HG03432 (cell line): ENCODE data around the gene CCL5.

Experiments
- ATAC-seq: cut with Tn5 transposase; IDR thresholded peaks from one replicate; pipeline ENCODE4 v1.9.1; 2021; ENCODE audit warnings: mild to moderate bottlenecking, moderate library complexity; ENCODE audit not compliant: unreplicated experiment

CCL5 gene

GRCh38 chr17:35868737-35869136 lies 11.4 kb downstream of the CCL5 start, which contains the start of gene HEATR9:
Gene HEATR9, minus strand, starts transcription at chr17:35868891. Its CDS starts 149 bp downstream, at chr17:35868742.
- ATAC-seq = no peak

- no peak for ATAC-seq
These were observed 12.6 kb downstream of the CCL5 start for GRCh38 chr17:35867574-35867973.

GRCh38 chr17:35866341-35866950 lies 13.7 kb downstream of the CCL5 start:
- no peak for ATAC-seq

- ATAC-seq = no peak
These were observed 14.5 kb downstream of the CCL5 start for GRCh38 chr17:35865412-35866340.

- ATAC-seq = no peak
These were observed 15.3 kb downstream of the CCL5 start for GRCh38 chr17:35864853-35865252.

GRCh38 chr17:35856603-35857002 lies 23.6 kb downstream of the CCL5 start:
- ATAC-seq = no peak

GRCh38 chr17:35855965-35856364 lies 24.2 kb downstream of the CCL5 start:
- no peak for ATAC-seq

GRCh38 chr17:35849469-35850348 lies 30.5 kb downstream of the CCL5 start:
- no peak for ATAC-seq

- ATAC-seq = no peak
These were observed 32.4 kb downstream of the CCL5 start for GRCh38 chr17:35847633-35848373.

GRCh38 chr17:35847006-35847405 lies 33.2 kb downstream of the CCL5 start:
- ATAC-seq = no peak

- ATAC-seq = no peak
These were observed 33.9 kb downstream of the CCL5 start for GRCh38 chr17:35846055-35846809.

GRCh38 chr17:35844547-35844946 lies 35.6 kb downstream of the CCL5 start:
- no peak for ATAC-seq

GRCh38 chr17:35843698-35844097 lies 36.5 kb downstream of the CCL5 start:
- no peak for ATAC-seq

- no peak for ATAC-seq
These were observed 37.9 kb downstream of the CCL5 start for GRCh38 chr17:35842239-35842638.

- ATAC-seq = no peak
These were observed 38.7 kb downstream of the CCL5 start for GRCh38 chr17:35841505-35841904.

- no peak for ATAC-seq
These were observed 39.1 kb downstream of the CCL5 start for GRCh38 chr17:35841101-35841500.

GRCh38 chr17:35825206-35825605 lies 55.0 kb downstream of the CCL5 start:
- no peak for ATAC-seq
